Adrenal gland (tissue), 5 donors: ENCODE measurements around the gene CKB.

Experiments used
- POLR2A ChIP-seq, 2 donors: fragments of 450-650 bp; IDR thresholded peaks; one replicate each; pipeline ENCODE4 v1.6.1; 2017; ENCODE audit warnings: antibody characterized with exemption in 2 of 2, mild to moderate bottlenecking in 2 of 2, moderate library complexity in 1 of 2
- TF ChIP-seq, protein P1 (sequence below), 6 experiments: fragments of 450-650 bp in 4 of 6; fragments of 200-600 bp in 2 of 6; sonication (generic) in 1 of 6; IDR thresholded peaks; 1 replicate in 5 of 6; 2 replicates in 1 of 6; pipeline versions ENCODE4 v1.5.1 to v1.8.0; 2016 to 2021; ENCODE audit warnings: antibody characterized with exemption in 6 of 6, mild to moderate bottlenecking in 2 of 6, moderate library complexity in 1 of 6
- donor health status: DM: no; HTN: no; CAD: no.

- TF ChIP-seq, protein P1, sequence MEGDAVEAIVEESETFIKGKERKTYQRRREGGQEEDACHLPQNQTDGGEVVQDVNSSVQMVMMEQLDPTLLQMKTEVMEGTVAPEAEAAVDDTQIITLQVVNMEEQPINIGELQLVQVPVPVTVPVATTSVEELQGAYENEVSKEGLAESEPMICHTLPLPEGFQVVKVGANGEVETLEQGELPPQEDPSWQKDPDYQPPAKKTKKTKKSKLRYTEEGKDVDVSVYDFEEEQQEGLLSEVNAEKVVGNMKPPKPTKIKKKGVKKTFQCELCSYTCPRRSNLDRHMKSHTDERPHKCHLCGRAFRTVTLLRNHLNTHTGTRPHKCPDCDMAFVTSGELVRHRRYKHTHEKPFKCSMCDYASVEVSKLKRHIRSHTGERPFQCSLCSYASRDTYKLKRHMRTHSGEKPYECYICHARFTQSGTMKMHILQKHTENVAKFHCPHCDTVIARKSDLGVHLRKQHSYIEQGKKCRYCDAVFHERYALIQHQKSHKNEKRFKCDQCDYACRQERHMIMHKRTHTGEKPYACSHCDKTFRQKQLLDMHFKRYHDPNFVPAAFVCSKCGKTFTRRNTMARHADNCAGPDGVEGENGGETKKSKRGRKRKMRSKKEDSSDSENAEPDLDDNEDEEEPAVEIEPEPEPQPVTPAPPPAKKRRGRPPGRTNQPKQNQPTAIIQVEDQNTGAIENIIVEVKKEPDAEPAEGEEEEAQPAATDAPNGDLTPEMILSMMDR (IDR thresholded peaks at IDR 0.05), result no peak
- TF ChIP-seq POLR2A (IDR thresholded peaks at IDR 0.05), result no peak
Measured at GRCh38 chr14:103520269-103520656, 2.4 kb downstream of the CKB start.
